Measurements from ENCODE around the gene EPC2. TPM values are rescaled to one million over a fixed set of nuclear protein-coding genes. Genes with fewer than 3 reads are reported as not detected.
"Not testable (repeated sequence)": the region's sequence is repeated elsewhere in the genome, so short reads cannot be mapped to it uniquely, and the experiment has no call there.

The EPC2 gene
- total RNA-seq, 3 donors from 2014 or later = 28.4 to 32.4 (median 28.6) TPM

- H3K4me1 Mint-ChIP-seq (ENCODE audit: low read depth) = peaks cover 66% of the 10 kb centered on the region
- peaks cover 4% of the 10 kb centered on the region for H3K36me3 Mint-ChIP-seq (ENCODE audit: insufficient read depth)
- no peaks in the 10 kb centered on the region for H3K27me3 Mint-ChIP-seq (ENCODE audit: low read depth)
- DNase-seq (peak; percentile 15), ATAC-seq (peak; percentile 48 to 51)
- peaks cover 6% of the 10 kb centered on the region for H3K9me3 Mint-ChIP-seq
- no peak overlapping the region for H3K4me3 Mint-ChIP-seq
These were observed 29.8 kb downstream of the EPC2 start for GRCh38 chr2:148674063-148675020.

DNA sequence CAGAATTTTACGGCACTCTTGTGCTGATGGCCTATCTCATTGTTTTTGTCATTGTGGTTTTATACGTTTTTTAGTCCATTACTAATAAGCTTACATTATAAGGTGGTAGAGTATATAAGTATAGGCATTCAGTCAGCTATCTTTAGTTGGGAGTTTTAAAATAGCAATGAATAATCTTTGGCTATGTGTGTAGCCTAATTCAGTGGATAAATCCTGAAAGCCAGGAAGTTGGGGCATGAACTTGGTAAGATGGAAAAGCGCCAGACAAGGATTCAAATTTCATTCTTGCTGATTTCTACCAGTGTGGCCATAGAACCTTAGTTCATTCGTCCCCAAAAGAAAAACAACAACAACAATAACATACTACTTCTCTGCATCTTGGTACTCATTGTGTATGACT is 31.2 kb downstream of the EPC2 start:
- Mint-ChIP-seq H3K36me3 (ENCODE audit: insufficient read depth) (peaks cover 7% of the 10 kb centered on the region), H3K27me3 (ENCODE audit: low read depth) (no peaks in the 10 kb centered on the region), H3K4me3 (no peak overlapping the region), H3K4me1 (ENCODE audit: low read depth) (peaks cover 63% of the 10 kb centered on the region), H3K9me3 (peaks cover 6% of the 10 kb centered on the region)
- ATAC-seq = no peak
- no peak for DNase-seq

GRCh38 chr2:148678302-148679179 is 34.0 kb downstream of the EPC2 start:
- H3K4me1 Mint-ChIP-seq (ENCODE audit: low read depth) = peaks cover 53% of the 10 kb centered on the region
- not testable (repeated sequence) for H3K27me3 Mint-ChIP-seq (ENCODE audit: low read depth); H3K36me3 Mint-ChIP-seq (ENCODE audit: insufficient read depth); H3K4me3 Mint-ChIP-seq; DNase-seq; H3K9me3 Mint-ChIP-seq; ATAC-seq

- Mint-ChIP-seq H3K4me3 (no peak overlapping the region), H3K9me3 (no peaks in the 10 kb centered on the region), H3K27me3 (ENCODE audit: low read depth) (no peaks in the 10 kb centered on the region), H3K36me3 (ENCODE audit: insufficient read depth) (peaks cover 14% of the 10 kb centered on the region), H3K4me1 (ENCODE audit: low read depth) (peaks cover 48% of the 10 kb centered on the region)
- DNase-seq = no peak
- ATAC-seq = no peak
These were observed 35.9 kb downstream of the EPC2 start for GRCh38 chr2:148680462-148680861.

DNA sequence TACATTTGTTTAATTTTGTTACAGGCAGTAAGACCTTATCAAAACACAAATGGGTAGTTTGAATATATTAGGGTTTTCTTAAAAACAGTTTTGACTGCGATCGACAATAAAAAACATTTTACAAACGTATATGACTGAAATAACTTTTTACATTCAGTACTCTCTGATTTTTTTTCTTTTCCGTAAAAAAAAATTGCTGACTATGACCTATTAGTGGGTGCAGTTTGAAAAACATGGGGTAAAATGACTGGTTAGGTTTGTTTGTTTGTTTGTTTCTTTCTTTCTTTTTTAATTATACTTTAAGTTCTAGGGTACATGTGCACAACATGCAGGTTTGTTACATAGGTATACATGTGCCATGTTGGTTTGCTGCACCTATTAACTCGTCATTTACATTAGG is 36.9 kb downstream of the EPC2 start:
- Mint-ChIP-seq H3K9me3 (no peaks in the 10 kb centered on the region), H3K4me1 (ENCODE audit: low read depth) (peaks cover 49% of the 10 kb centered on the region), H3K27me3 (ENCODE audit: low read depth) (no peaks in the 10 kb centered on the region), H3K4me3 (no peak overlapping the region), H3K36me3 (ENCODE audit: insufficient read depth) (peaks cover 17% of the 10 kb centered on the region)
- no peak for DNase-seq
- ATAC-seq = no peak

GRCh38 chr2:148681862-148682261 is 37.3 kb downstream of the EPC2 start:
- Mint-ChIP-seq H3K36me3 (ENCODE audit: insufficient read depth) (peaks cover 17% of the 10 kb centered on the region), H3K4me1 (ENCODE audit: low read depth) (peaks cover 48% of the 10 kb centered on the region)
- DNase-seq; H3K27me3 Mint-ChIP-seq (ENCODE audit: low read depth); H3K9me3 Mint-ChIP-seq; ATAC-seq; H3K4me3 Mint-ChIP-seq: not testable (repeated sequence)

DNA sequence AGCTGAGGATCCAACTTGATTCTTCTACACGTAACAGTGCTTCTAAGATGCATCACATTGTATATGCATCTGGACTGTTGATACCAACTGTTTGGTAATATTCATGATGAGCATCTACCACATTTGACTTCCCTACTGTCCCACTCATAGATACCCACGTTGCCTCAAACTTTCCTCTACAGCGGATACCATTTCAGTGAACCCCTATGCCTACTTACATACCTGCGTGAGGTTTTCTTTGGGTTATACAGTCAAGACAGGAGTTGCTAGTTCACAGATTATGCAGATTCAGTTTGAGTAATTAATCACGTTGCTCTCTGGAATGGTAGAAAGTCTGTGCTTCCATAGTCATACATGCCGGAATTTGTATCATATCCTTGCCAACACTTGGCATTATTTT is 40.0 kb downstream of the EPC2 start:
- Mint-ChIP-seq H3K27me3 (ENCODE audit: low read depth) (no peaks in the 10 kb centered on the region), H3K4me1 (ENCODE audit: low read depth) (peaks cover 59% of the 10 kb centered on the region), H3K4me3 (no peak overlapping the region), H3K36me3 (ENCODE audit: insufficient read depth) (peaks cover 24% of the 10 kb centered on the region), H3K9me3 (no peaks in the 10 kb centered on the region)
- ATAC-seq (no peak), DNase-seq (no peak)

GRCh38 chr2:148687543-148687942 is 43.0 kb downstream of the EPC2 start:
- Mint-ChIP-seq H3K36me3 (ENCODE audit: insufficient read depth) (peaks cover 38% of the 10 kb centered on the region), H3K27me3 (ENCODE audit: low read depth) (no peaks in the 10 kb centered on the region), H3K9me3 (no peaks in the 10 kb centered on the region), H3K4me1 (ENCODE audit: low read depth) (peaks cover 48% of the 10 kb centered on the region), H3K4me3 (no peak overlapping the region)
- DNase-seq = no peak
- no peak for ATAC-seq

GRCh38 chr2:148688011-148688410 is 43.5 kb downstream of the EPC2 start:
- DNase-seq; ATAC-seq; H3K4me3 Mint-ChIP-seq; H3K27me3 Mint-ChIP-seq (ENCODE audit: low read depth); H3K9me3 Mint-ChIP-seq: not testable (repeated sequence)
- peaks cover 45% of the 10 kb centered on the region for H3K4me1 Mint-ChIP-seq (ENCODE audit: low read depth)
- peaks cover 38% of the 10 kb centered on the region for H3K36me3 Mint-ChIP-seq (ENCODE audit: insufficient read depth)

GRCh38 chr2:148696985-148697384 is 52.4 kb downstream of the EPC2 start:
- peaks cover 27% of the 10 kb centered on the region for H3K9me3 Mint-ChIP-seq
- H3K4me1 Mint-ChIP-seq (ENCODE audit: low read depth) = peaks cover 17% of the 10 kb centered on the region
- no peaks in the 10 kb centered on the region for H3K27me3 Mint-ChIP-seq (ENCODE audit: low read depth)
- peaks cover 66% of the 10 kb centered on the region for H3K36me3 Mint-ChIP-seq (ENCODE audit: insufficient read depth)
- H3K4me3 Mint-ChIP-seq = no peak overlapping the region
- no peak for DNase-seq
- no peak for ATAC-seq

- Mint-ChIP-seq H3K4me1 (ENCODE audit: low read depth) (peaks cover 30% of the 10 kb centered on the region), H3K27me3 (ENCODE audit: low read depth) (no peaks in the 10 kb centered on the region), H3K9me3 (peaks cover 27% of the 10 kb centered on the region), H3K4me3 (no peak overlapping the region), H3K36me3 (ENCODE audit: insufficient read depth) (peaks cover 61% of the 10 kb centered on the region)
- ATAC-seq (no peak), DNase-seq (no peak)
These were observed 55.3 kb downstream of the EPC2 start for GRCh38 chr2:148699830-148700229.

DNA sequence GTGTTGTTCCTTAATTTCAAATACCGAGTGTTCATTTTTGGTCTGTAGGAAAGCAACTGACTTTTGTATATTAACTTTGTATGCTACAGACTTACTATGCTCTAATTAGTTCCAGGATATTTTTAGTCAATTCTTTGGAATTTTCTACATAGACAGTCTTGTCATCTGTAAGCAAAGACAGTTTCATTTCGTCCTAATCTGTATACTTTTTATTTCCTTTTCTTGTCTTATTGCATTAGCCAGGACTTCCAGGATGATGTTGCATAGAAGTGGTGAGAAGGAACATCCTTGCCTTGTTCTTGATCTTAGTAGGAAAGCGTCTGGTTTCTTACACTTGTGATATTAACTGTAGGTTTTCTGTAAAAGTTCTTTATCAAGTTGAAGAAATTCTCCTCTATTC is 56.5 kb downstream of the EPC2 start:
- Mint-ChIP-seq H3K4me3 (no peak overlapping the region), H3K27me3 (ENCODE audit: low read depth) (no peaks in the 10 kb centered on the region), H3K4me1 (ENCODE audit: low read depth) (peaks cover 25% of the 10 kb centered on the region), H3K36me3 (ENCODE audit: insufficient read depth) (peaks cover 57% of the 10 kb centered on the region), H3K9me3 (peaks cover 27% of the 10 kb centered on the region)
- ATAC-seq (no peak), DNase-seq (no peak)

GRCh38 chr2:148701877-148702276 is 57.3 kb downstream of the EPC2 start:
- H3K36me3 Mint-ChIP-seq (ENCODE audit: insufficient read depth) = peaks cover 49% of the 10 kb centered on the region
- no peak for ATAC-seq
- H3K27me3 Mint-ChIP-seq (ENCODE audit: low read depth) = no peaks in the 10 kb centered on the region
- no peak for DNase-seq
- H3K4me1 Mint-ChIP-seq (ENCODE audit: low read depth) = peaks cover 24% of the 10 kb centered on the region
- peaks cover 27% of the 10 kb centered on the region for H3K9me3 Mint-ChIP-seq
- no peak overlapping the region for H3K4me3 Mint-ChIP-seq

DNA sequence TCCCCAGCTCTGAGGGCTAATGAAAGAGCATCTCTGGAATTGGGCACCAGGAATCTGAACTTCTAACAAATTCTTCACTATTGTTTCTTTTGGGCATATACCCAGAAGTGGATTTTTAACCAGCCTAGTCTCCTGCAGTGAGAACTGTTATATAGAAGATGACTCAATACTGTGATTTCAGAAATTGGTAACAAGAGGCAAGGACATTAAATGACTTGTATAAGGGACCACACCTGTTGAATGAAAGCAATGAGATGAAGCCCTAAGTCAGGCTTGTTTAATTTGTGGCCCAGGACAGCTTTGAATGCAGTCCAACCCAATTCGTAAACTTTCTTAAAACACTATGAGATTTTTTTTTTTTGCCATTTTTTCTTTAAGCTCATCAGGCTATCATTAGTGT is 57.9 kb downstream of the EPC2 start:
- peaks cover 26% of the 10 kb centered on the region for H3K4me1 Mint-ChIP-seq (ENCODE audit: low read depth)
- ATAC-seq = peak; percentile 58 to 73

More for the DNA sequence above, 57.9 kb downstream of the EPC2 start:
- Mint-ChIP-seq H3K9me3 (peaks cover 27% of the 10 kb centered on the region), H3K36me3 (ENCODE audit: insufficient read depth) (peaks cover 45% of the 10 kb centered on the region), H3K27me3 (ENCODE audit: low read depth) (no peaks in the 10 kb centered on the region), H3K4me3 (no peak overlapping the region)
- DNase-seq = no peak

Measured in activated T-cell treated with anti-CD3 and anti-CD28 coated beads, Interleukin-2, amount 50 U/mL, for 4 hours (primary cell).